GM18526 (cell line): ENCODE results near the gene RERE.

Source experiments
- POLR2A ChIP-seq: IDR thresholded peaks from 3 replicates; pipeline ENCODE4 v1.6.1; 2011; ENCODE audit not compliant: insufficient read length; ENCODE audit errors: extremely low read depth

RERE gene

GRCh38 chr1:8789314-8790214, 27.9 kb downstream of the RERE start:
- no peak for TF ChIP-seq POLR2A

- TF ChIP-seq POLR2A: no peak
Observed at GRCh38 chr1:8787218-8787617, 30.2 kb downstream of the RERE start.

DNA sequence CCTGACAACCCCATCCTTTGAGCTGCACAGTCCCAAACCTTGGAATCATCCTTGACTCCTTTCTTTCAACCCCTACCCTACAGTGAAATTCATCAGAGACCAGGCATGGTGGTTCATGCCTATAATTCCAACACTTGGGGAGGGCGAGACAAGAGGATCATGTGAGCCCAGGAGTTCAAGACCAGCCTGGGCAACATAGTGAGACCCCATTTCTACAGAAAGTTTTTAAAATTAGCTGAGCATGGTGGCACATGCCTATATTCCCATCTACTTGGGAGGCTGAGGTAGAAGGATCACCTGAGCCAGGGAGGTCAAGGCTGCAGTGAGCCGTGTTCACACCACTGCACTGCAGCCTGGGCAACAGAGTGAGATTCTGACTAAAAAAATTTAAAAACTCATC, 34.5 kb downstream of the RERE start:
- no peak for TF ChIP-seq POLR2A

DNA sequence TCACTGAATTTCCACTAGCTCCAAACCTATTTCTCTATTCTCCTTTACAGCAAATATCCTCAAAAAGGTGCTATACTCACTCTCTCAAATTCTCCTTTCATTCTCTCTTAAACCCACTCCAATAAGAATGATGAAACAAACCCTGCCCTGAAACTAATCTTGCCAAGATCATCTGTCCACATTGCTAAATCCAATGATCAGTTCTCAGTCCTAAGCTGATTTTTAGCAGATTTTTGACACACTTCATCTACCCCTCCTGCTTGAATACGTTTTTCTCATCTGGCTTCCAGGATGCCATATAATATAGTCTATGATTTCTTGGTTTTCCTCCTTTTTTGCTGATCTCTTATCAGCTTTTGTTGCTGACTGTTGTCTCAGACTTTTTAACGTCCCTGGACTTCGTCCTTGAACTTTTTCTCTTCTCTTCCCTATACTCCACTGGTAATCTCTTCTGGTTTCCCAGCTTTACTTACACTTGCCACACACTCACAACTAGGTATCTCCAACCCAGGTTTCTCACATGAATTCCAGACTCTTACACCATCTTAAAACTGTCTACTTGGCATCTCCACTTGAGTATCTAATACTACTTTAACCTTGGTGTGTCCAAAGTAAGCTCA, 35.3 kb downstream of the RERE start:
- no peak for TF ChIP-seq POLR2A

DNA sequence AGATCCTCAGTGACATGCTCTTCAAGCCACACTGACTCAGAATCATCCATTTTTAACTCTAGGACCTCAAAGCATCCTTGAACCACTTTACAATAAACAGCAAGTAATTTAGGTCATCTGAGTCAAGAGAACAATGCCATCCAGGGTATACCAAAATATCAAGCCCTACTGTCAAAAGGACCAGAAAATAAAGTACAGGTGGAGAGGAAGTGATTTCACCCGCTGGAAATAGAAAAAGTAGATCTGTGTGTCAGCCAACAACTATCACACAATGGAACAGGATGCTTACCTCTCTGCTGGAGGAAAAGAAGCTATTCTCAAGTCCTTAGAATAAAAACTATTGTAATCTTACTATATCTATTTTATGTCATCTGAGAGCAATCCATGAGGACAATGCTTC, 37.0 kb downstream of the RERE start:
- no peak for TF ChIP-seq POLR2A

DNA sequence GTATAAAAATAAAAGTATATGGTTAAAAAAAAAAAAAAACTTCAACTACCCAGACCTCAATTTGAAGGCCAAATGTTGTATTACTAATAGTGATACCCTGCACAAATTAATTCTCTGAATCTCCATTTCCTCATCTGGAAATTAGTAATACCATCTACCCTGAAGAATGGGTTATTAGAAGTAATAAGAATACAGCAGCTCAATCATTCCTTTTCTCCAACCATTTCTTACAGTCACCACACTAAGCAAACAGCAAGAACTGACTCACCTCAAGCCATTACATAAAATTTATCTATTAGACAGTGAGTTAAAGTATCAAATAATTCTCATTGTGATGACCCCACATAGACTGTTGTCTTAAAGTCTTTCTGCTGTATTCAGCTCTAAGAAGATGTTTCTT, 39.6 kb downstream of the RERE start:
- TF ChIP-seq POLR2A: no peak

DNA sequence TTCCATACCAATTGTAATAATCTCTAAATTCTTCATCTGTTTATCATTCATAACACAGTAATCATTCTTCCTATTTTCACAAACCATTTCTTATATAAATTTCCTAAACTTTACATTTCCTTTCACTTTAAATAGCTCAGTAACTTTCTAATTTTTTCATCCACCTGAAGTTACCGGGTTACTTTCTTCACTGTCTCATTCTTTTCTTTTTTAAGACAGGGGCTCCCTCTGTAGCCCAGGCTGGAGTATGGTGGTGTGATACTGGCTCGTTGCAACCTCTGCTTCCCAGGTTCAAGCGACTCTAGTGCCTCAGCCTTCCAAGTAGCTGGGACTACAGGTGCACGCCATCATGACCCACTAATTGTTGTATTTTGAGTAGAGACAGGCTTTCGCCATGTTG, 41.3 kb downstream of the RERE start:
- TF ChIP-seq POLR2A: no peak

DNA sequence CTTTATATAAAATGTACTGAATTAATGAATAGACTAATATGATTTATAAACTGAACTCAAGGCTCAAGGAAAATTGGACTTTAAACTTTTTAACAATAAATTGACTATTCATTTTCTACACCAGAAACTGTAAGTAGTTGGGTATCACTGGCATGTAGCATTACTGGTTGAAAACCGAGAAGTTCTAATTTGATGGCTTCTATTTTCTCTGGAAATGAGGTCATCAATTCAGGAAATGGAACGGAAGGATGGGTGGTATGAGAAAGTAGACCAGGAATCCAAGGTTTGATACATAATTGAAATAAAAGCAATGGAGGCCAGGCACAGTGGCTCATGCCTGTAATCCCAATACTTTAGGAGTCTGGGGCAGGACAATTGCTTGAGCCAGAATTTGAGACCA, 50.4 kb downstream of the RERE start:
- TF ChIP-seq POLR2A: no peak

- no peak for TF ChIP-seq POLR2A
Observed at GRCh38 chr1:8765198-8765597, 52.2 kb downstream of the RERE start.

- no peak for TF ChIP-seq POLR2A
Observed at GRCh38 chr1:8764293-8764937, 53.0 kb downstream of the RERE start.

DNA sequence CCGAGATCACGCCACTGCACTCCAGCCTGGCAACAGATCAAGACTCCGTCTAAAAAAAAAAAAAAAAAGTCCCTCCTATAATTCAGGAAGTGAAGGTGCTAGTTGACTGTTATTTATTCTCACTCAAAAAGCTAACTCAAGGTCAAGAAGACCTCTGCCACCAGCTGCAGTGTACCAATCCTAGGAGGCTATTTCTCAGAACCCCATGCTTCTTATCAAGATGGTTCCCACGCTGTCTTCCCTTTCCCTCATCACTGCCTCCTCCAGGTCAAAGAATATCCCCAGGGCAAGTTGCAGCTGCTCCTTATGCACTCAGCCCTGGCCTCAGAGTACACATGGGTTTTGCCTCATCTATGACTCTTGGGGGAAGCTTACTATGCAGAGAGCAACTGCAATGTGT, 53.6 kb downstream of the RERE start:
- no peak for TF ChIP-seq POLR2A

DNA sequence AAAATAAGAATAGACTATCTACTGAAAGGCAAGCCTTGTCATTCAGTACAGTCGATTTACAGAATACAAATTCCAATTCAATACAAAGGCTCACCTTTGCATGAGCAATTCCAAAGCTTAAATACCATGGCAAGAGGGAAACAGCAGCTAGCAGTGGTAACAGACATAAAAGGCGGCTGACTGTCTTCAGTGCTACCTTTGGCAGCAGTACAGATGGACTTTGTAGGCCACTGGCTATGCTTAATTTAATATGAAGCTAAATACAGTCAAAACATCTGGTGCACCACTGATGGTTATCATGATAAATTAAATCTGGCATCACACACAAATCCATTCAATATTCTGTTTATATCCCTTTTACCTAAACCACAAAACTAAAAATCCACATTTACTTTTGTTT, 62.4 kb downstream of the RERE start:
- no peak for TF ChIP-seq POLR2A

DNA sequence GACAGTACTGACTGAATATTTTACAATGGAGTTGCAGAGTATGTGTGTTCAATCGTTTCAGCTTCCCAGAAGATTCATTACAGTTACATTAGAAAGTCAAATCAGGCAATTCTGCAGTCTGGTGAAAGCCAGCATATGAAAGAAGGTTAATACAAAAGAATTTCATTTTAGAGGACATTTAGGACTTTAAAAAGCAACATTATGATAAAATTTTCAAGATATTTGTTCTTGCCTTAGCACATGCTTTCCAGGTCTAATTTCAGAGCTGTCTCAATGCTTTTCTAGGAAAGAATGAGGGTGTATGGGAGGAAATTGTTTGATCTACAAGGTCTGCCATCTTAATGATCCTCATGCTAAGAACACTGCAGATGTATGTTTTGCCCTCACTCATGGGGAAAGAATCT, 63.2 kb downstream of the RERE start:
- TF ChIP-seq POLR2A: no peak

DNA sequence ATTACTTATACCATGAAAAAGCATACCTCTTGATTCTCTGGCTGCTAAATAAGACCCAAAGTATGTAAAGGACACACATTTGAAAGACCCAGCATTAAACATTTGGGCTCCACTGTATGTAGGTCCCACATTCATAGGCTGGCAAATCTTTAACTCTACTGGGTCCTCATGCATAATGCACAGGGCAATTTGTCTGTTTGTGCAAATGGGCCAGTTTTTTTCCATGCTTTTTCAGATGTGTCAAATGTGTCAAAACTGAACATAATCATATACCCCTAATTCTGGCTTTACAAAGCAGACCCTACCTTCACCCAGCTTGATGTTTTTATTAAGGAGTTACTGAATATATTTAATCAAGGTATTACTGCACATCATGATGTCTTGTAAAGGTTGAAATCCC, 63.7 kb downstream of the RERE start:
- TF ChIP-seq POLR2A: no peak

DNA sequence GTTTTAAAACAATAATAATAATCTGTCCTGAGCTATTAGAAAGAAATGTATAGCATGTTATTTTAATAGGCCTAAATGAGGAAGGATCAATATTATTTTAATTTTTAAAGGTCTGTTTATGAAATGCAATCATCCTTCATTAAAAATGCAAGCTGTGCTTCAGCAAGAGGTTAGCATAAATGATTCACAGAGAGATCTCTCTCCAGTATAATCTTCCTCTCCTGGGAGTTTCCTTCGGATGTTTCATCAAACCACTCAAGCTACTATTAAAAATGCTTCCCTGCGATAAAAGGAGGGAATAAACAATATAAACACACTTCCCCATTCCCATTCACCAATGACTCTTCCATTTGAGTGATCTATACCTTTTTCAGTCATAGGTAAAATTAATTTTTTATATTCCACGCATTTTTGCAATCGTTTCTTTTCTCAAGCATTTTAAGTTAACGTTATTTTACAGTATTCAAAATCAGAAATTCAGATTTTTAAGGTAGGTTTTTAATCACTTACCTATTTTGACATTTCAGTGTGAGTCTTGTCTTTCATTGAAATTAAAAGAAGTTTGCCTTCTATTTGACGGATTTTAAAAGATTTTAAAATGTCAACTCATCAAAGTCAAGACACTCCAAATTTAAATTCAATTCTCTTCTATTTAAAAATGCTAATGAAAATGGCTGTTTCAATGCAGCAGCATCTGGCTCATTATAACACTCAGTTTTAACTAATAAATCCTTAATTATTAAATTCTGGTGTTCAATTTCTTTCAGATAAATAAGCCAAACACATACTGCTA, 64.3 kb downstream of the RERE start:
- TF ChIP-seq POLR2A: no peak
